AG09309 (cell line): ENCODE data around the gene MPP3.

Experiments
- DNase-seq: peaks from one replicate; pipeline ENCODE4 v3.0.0-alpha.2; 2010; ENCODE audit warnings: low read depth
- H3K4me3 ChIP-seq: 2 replicates; pipeline ENCODE4 v1.5.1; 2011; ENCODE audit warnings: mild to moderate bottlenecking, low read depth, low read length, moderate library complexity; ENCODE audit not compliant: control insufficient read depth
- TF ChIP-seq, protein P1 (sequence below): IDR thresholded peaks from 2 replicates; pipeline ENCODE4 v1.5.1; 2011; ENCODE audit warnings: mild to moderate bottlenecking, low read depth, low read length, inconsistent platforms; ENCODE audit not compliant: insufficient read depth, control insufficient read depth; ENCODE audit errors: missing control alignments

The MPP3 gene

DNA sequence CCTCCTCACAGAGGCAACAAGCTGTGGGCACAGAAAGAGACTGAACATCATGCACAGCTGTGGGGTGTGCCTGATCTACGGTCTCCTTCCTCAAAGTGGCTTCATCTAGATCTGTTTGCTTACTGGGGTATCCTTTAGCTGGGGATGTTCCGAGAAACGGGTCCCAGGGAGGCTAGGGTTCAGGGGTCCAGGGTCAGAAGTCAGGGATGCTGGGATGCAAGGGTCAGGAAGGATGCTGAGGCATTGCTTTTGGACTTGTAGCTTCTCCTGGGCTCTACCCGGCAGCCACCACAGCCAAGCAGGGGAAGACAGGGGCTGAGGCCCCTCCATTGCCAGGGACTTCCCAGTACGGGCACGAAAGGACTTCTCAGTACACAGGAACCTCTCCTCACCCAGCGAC, 20.6 kb upstream of the MPP3 start:
- TF ChIP-seq, protein P1, sequence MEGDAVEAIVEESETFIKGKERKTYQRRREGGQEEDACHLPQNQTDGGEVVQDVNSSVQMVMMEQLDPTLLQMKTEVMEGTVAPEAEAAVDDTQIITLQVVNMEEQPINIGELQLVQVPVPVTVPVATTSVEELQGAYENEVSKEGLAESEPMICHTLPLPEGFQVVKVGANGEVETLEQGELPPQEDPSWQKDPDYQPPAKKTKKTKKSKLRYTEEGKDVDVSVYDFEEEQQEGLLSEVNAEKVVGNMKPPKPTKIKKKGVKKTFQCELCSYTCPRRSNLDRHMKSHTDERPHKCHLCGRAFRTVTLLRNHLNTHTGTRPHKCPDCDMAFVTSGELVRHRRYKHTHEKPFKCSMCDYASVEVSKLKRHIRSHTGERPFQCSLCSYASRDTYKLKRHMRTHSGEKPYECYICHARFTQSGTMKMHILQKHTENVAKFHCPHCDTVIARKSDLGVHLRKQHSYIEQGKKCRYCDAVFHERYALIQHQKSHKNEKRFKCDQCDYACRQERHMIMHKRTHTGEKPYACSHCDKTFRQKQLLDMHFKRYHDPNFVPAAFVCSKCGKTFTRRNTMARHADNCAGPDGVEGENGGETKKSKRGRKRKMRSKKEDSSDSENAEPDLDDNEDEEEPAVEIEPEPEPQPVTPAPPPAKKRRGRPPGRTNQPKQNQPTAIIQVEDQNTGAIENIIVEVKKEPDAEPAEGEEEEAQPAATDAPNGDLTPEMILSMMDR: no peak
- no peak overlapping the region for H3K4me3 ChIP-seq

DNA sequence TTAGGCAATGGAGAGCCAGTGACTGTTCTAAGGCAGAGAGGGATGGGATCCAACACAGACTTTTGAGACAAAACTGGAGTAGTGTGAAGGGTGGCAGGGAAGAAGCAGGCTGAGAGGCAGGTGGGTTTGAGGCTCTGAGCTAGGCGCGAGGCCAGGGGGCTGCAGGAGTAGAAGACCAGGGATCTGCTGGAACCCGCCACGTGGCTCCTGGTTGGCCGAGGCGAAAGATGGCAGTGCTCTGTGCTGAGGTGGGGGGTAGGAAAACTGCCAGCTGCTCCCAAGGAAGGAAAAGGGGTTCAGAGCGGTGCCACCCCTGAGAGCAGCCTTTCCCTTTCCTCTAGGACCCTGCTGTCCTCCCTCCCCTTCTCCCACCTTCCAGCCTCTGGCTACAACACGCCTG, 19.6 kb upstream of the MPP3 start:
- TF ChIP-seq, protein P1: no peak
- no peak for DNase-seq

More for the DNA sequence above, 20.6 kb upstream of the MPP3 start:
- no peak for DNase-seq

DNA sequence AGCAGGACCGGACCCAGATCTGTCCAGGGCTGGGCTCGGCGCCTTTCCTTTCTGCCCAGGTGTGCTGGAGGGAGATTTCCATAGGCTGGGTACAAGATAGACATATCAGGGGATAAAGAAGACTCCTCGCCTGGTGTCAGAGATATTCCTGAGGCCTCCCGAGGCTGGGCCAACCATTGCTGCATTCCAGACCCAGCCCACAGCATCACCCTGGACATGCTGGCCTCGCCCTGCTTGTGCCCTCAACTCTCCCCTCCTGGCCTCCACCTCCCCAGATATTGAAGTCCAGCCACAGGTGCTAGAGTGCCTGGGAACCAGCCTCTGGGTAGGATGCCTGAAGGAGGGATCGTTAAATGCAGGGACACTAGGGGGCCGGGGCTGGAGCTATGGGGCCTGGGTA, 16.2 kb upstream of the MPP3 start:
- TF ChIP-seq, protein P1: no peak
- H3K4me3 ChIP-seq: no peak overlapping the region
- no peak for DNase-seq

More for the DNA sequence above, 19.6 kb upstream of the MPP3 start:
- H3K4me3 ChIP-seq: no peak overlapping the region

DNA sequence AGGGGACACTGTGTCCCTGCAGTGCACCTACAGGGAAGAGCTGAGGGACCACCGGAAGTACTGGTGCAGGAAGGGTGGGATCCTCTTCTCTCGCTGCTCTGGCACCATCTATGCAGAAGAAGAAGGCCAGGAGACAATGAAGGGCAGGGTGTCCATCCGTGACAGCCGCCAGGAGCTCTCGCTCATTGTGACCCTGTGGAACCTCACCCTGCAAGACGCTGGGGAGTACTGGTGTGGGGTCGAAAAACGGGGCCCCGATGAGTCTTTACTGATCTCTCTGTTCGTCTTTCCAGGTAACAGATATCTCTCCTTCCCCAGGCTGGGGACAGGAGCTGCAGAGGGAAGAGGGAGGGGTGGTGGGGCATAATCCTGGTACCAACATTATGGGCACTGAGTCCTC, 15.7 kb upstream of the MPP3 start:
- H3K4me3 ChIP-seq: no peak overlapping the region
- TF ChIP-seq, protein P1: no peak
- no peak for DNase-seq

DNA sequence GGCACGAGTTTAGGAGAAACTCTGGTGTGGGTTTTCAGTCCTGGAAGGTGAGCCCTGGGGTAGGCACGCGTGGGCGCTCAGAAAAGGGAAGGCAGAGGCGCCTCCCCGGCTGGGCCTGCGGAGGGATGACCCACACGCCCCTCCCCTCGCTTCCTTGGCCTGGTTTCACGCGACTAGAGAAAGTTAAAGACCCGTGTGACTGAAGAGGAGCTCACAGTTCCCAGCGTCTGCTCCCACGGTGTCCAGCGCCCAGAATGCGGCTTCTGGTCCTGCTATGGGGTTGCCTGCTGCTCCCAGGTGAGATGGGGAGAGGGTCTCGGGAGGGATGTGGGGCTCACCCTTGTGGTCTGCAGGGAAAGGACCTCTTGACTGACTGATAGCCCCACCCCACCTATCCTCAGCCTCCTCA, 14.0 kb upstream of the MPP3 start, which contains the start of gene CD300LG:
TSS of gene CD300LG (plus strand) at position 214 of the 409 bp plus-strand sequence. CDS start at position 255, 41 bp downstream.
- TF ChIP-seq, protein P1: no peak
- H3K4me3 ChIP-seq: no peak within 1 kb of the TSS
- DNase-seq: no peak

DNA sequence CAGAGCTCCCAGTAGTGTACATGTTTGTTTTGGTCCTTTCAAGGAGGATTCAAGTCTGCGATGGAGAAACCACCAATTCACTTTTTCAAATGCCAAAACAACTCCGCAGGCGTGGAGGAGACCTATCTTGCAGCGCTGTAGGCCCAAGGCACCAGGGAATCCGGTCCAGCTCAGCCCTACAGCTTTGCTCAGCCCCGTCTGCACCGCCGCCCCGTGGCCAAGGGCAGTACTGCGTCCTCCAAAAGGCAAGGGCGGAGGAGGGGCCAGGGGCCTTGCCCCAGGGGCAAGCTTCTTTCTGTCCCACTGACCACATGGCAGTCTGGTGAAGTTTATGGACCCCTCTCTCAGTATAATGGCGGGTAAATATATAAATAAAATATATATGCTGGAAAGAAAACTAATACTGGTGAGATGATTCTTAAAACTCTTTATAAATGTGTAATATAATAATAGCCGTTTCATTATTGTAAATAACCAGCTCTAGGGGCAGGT, 13.3 kb upstream of the MPP3 start:
- DNase-seq: no peak
- H3K4me3 ChIP-seq: no peak overlapping the region
- TF ChIP-seq, protein P1: peak; percentile 99

DNA sequence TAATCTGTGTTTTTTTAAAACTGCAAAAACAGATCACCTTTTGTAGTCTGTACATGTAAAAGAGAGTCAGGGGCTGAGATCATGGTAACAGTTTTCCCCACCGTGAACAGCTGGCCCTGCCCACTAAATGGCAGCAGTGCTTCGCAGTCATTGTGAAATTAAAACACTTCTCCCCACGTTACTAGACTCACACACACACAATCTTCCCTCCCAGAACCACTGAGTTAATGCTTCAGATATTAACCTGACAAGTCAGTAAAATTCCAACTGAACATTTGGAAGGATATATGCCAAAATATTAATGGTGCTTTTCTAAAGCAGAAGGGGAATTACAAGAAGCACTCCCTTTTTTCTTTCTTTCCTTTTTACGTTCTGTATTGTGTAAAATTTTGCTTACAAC, 12.8 kb upstream of the MPP3 start:
- TF ChIP-seq, protein P1: no peak
- DNase-seq: no peak
- H3K4me3 ChIP-seq: no peak overlapping the region
